IMR-90 (cell line): Measurements from ENCODE around the gene NAPSA. TPM values are rescaled to one million over a fixed set of nuclear protein-coding genes. Genes with fewer than 3 reads are reported as not detected.

Experiments
- ATAC-seq: fragments of 200-7000 bp; cut with Tn5 transposase; 2 replicates; pipeline ENCODE4 v1.9.1; 2020; ENCODE audit warnings: low read depth, mild to moderate bottlenecking, moderate library complexity
- BruUV-seq: library from RNA; stranded (reverse); fragments of 400-500 nt; replicated peaks from 2 replicates; lab custom pipeline; 2021; lab: Mats Ljungman, UMichigan
- CTCF ChIA-PET: fragments of 300-600 bp; formaldehyde crosslinking; extraction: SDS; loops from one replicate; lab custom pipeline; 2021; ENCODE audit warnings: antibody characterized with exemption; lab: Yijun Ruan, JAX
- POLR2A ChIA-PET: fragments of 300-600 bp; sonication (Branson Sonifier 250); formaldehyde crosslinking; loops from one replicate; lab custom pipeline; 2022; ENCODE audit warnings: antibody characterized with exemption; ENCODE audit not compliant: unreplicated experiment; lab: Charles Lee
- DNase-seq: peaks from one replicate; pipeline ENCODE4 v3.0.0; 2013
- H2AFZ ChIP-seq: replicated peaks from 2 replicates; pipeline ENCODE3; 2013; ENCODE audit warnings: low read length, mild to moderate bottlenecking; ENCODE audit not compliant: poor library complexity
- H2AK5ac ChIP-seq: 2 replicates; pipeline ENCODE4 v1.6.1; 2013; ENCODE audit warnings: low read depth, low read length, inconsistent platforms
- H2AK9ac ChIP-seq: replicated peaks from 2 replicates; pipeline ENCODE3; 2013; ENCODE audit warnings: mild to moderate bottlenecking, low read depth, low read length, moderate library complexity; ENCODE audit not compliant: poor library complexity
- H2BK120ac ChIP-seq: 2 replicates; pipeline ENCODE4 v1.6.1; 2013; ENCODE audit warnings: low read depth, low read length, inconsistent platforms
- H2BK15ac ChIP-seq: 3 replicates; pipeline ENCODE4 v1.6.1; 2013; ENCODE audit warnings: low read depth, low read length, inconsistent platforms
- H2BK20ac ChIP-seq: 2 replicates; pipeline ENCODE4 v1.6.1; 2013; ENCODE audit warnings: low read depth, mild to moderate bottlenecking, inconsistent platforms, low read length, moderate library complexity
- H2BK5ac ChIP-seq: 2 replicates; pipeline ENCODE4 v1.6.1; 2013; ENCODE audit warnings: mild to moderate bottlenecking, low read depth, low read length, inconsistent platforms; ENCODE audit not compliant: poor library complexity, severe bottlenecking
- H3K14ac ChIP-seq: replicated peaks from 2 replicates; pipeline ENCODE4 v1.6.1; 2013; ENCODE audit warnings: low read depth, low read length, inconsistent platforms
- H3K18ac ChIP-seq: 2 replicates; pipeline ENCODE4 v1.6.1; 2013; ENCODE audit warnings: low read depth, low read length, control low read depth
- H3K23ac ChIP-seq: 2 replicates; pipeline ENCODE4 v1.6.1; 2013; ENCODE audit warnings: low read depth, low read length, inconsistent platforms
- H3K27ac ChIP-seq: 2 replicates; pipeline ENCODE4 v1.5.1; 2013; ENCODE audit warnings: mild to moderate bottlenecking, control low read depth, low read length; ENCODE audit not compliant: insufficient read depth
- H3K27me3 ChIP-seq: 2 replicates; pipeline ENCODE4 v1.6.1; 2013; ENCODE audit warnings: low read length; ENCODE audit not compliant: control insufficient read depth, insufficient read depth
- H3K36me3 ChIP-seq: 2 replicates; pipeline ENCODE4 v1.6.1; 2013; ENCODE audit warnings: low read length, mixed read lengths; ENCODE audit not compliant: control insufficient read depth, insufficient read depth
- H3K4ac ChIP-seq: 2 replicates; pipeline ENCODE4 v1.6.1; 2013; ENCODE audit warnings: low read depth, low read length, inconsistent platforms
- H3K4me1 ChIP-seq: 2 replicates; pipeline ENCODE4 v1.6.1; 2013; ENCODE audit warnings: low read length, mixed read lengths; ENCODE audit not compliant: control insufficient read depth, insufficient read depth
- H3K4me2 ChIP-seq: 2 replicates; pipeline ENCODE4 v1.6.1; 2013; ENCODE audit warnings: low read depth, mild to moderate bottlenecking, control low read depth, low read length, moderate library complexity
- H3K4me3 ChIP-seq: 2 replicates; pipeline ENCODE4 v1.5.1; 2013; ENCODE audit warnings: low read depth, mild to moderate bottlenecking, control low read depth, low read length, moderate library complexity; ENCODE audit not compliant: insufficient read depth
- H3K56ac ChIP-seq: 2 replicates; pipeline ENCODE4 v1.6.1; 2013; ENCODE audit warnings: low read length, inconsistent platforms; ENCODE audit not compliant: insufficient read depth; ENCODE audit errors: extremely low read depth
- H3K79me1 ChIP-seq, 2 experiments: 2 replicates each; pipeline ENCODE4 v1.6.1; 2013; ENCODE audit warnings: low read length in 2 of 2, inconsistent platforms in 1 of 2, low read depth in 1 of 2
- H3K9ac ChIP-seq: 2 replicates; pipeline ENCODE4 v1.6.1; 2013; ENCODE audit warnings: low read depth, low read length, control low read depth
- H3K9me1 ChIP-seq: 2 replicates; pipeline ENCODE4 v1.6.1; 2013; ENCODE audit warnings: low read length, inconsistent platforms; ENCODE audit not compliant: insufficient read depth
- H3K9me3 ChIP-seq: 2 replicates; pipeline ENCODE4 v1.6.1; 2013; ENCODE audit warnings: low read length; ENCODE audit not compliant: control insufficient read depth, insufficient read depth
- H4K20me1 ChIP-seq: 2 replicates; pipeline ENCODE4 v1.6.1; 2013; ENCODE audit warnings: low read length, inconsistent platforms; ENCODE audit not compliant: insufficient read depth
- H4K5ac ChIP-seq: 2 replicates; pipeline ENCODE4 v1.6.1; 2013; ENCODE audit warnings: mild to moderate bottlenecking, low read depth, low read length, control low read depth
- H4K8ac ChIP-seq, 2 experiments: 2 replicates each; pipeline ENCODE4 v1.6.1; 2013; ENCODE audit warnings: low read depth in 2 of 2, low read length in 2 of 2, control low read depth in 1 of 2, inconsistent platforms in 1 of 2
- H4K91ac ChIP-seq: 2 replicates; pipeline ENCODE4 v1.6.1; 2013; ENCODE audit warnings: low read depth, low read length, inconsistent platforms; ENCODE audit not compliant: insufficient read depth
- CEBPB ChIP-seq: IDR thresholded peaks from 2 replicates; pipeline ENCODE4 v1.6.1; 2012; ENCODE audit warnings: low read depth, low read length, improper control_type of control experiment
- MAFK ChIP-seq: IDR thresholded peaks from 2 replicates; pipeline ENCODE4 v1.6.1; 2012; ENCODE audit warnings: low read depth, low read length, improper control_type of control experiment
- RAD21 ChIP-seq: IDR thresholded peaks from 2 replicates; pipeline ENCODE4 v1.6.1; 2012; ENCODE audit warnings: low read length, improper control_type of control experiment
- RFX5 ChIP-seq: IDR thresholded peaks from 2 replicates; pipeline ENCODE4 v1.8.0; 2012; ENCODE audit warnings: low read depth, mild to moderate bottlenecking, low read length, moderate library complexity
- SMC3 ChIP-seq: fragments of 150-350 bp; IDR thresholded peaks from 2 replicates; pipeline ENCODE4 v1.6.1; 2016; ENCODE audit warnings: low read depth, mild to moderate bottlenecking, antibody characterized with exemption, low read length, moderate library complexity
- WGBS, 2 experiments: methylation state at CpG; one replicate each; pipeline versions ENCODE4 v1.1.5 to v1.1.7; 2013; ENCODE audit warnings: missing lambda C conversion rate in 2 of 2; ENCODE audit not compliant: insufficient read length in 1 of 2; ENCODE audit errors: extremely low coverage in 2 of 2; 5-methylcytosine and 5-hydroxymethylcytosine counted together
- dilution Hi-C: fragments of 300-500 bp; cut with HindIII; formaldehyde crosslinking; loops from one replicate; pipeline ENCODE4 v1.14.3; 2018; ENCODE audit warnings: low sequenced_read_pairs; ENCODE audit not compliant: unreplicated experiment
- in situ Hi-C: fragments of 300-500 bp; cut with MboI; formaldehyde crosslinking; loops from 3 replicates; pipeline ENCODE4 v1.14.3; 2019; ENCODE audit warnings: low sequenced_read_pairs, inconsistent platforms, mixed read lengths
- intact Hi-C: fragments of 100-400 bp; cut with micrococcal nuclease; formaldehyde crosslinking; loops from 2 replicates; pipeline ENCODE4 v1.10.0; 2022
- polyA plus RNA-seq, 3 experiments: library from polyadenylated mRNA; depleted of rRNA; stranded (reverse); fragments of >200 nt; gene quantifications; 2 replicates each; pipeline ENCODE4 v1.2.3, GENCODE V29; 2012; ENCODE audit warnings: low replicate concordance in 1 of 3
- total RNA-seq: library from RNA; depleted of rRNA; stranded (reverse); fragments of >200 nt; gene quantifications from 2 replicates; pipeline ENCODE4 v1.2.3, GENCODE V29; 2012
- TF ChIP-seq, protein P1 (sequence below): fragments of 150-350 bp; IDR thresholded peaks from 2 replicates; pipeline ENCODE4 v1.6.1; 2017; ENCODE audit warnings: mild to moderate bottlenecking, antibody characterized with exemption, low read length, low read depth
- TF ChIP-seq, protein P2 (sequence below): conservative IDR thresholded peaks from 2 replicates; pipeline ENCODE4 v1.5.1; 2012; ENCODE audit warnings: mild to moderate bottlenecking, low read depth, low read length, improper control_type of control experiment

The NAPSA gene
- total and polyA plus RNA-seq, 2 of the 4 experiments (the other 2 are of a cell fraction): 0.39 TPM; not detected in 1

DNA sequence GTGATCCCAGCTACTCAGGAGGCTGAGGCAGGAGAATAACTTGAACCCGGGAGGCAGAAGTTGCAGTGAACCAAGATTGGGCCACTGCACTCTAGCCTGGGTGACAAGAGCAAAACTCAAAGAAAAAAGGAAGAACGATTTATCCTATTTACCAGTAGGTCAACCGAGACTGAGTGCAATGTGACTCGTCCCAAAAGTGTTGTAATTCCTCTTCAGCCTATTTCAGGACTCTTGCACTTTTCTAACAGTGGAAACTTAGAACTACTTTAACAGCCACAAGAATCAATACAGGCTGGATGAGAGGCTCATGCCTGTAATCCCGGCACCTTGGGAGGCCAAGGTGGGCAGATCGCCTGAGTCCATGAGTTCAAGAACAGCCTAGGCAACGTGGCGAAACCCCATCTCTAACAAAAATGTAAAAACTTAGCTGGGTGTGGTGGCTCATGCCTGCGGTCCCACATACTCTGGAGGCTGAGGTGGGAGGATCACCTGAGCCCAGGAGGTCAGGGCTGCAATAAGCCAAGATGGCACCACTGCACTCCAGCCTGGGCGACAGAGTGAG lies 6.6 kb upstream of the NAPSA start (continued):
- TF ChIP-seq, protein P1, sequence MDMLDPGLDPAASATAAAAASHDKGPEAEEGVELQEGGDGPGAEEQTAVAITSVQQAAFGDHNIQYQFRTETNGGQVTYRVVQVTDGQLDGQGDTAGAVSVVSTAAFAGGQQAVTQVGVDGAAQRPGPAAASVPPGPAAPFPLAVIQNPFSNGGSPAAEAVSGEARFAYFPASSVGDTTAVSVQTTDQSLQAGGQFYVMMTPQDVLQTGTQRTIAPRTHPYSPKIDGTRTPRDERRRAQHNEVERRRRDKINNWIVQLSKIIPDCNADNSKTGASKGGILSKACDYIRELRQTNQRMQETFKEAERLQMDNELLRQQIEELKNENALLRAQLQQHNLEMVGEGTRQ: no peak

DNA sequence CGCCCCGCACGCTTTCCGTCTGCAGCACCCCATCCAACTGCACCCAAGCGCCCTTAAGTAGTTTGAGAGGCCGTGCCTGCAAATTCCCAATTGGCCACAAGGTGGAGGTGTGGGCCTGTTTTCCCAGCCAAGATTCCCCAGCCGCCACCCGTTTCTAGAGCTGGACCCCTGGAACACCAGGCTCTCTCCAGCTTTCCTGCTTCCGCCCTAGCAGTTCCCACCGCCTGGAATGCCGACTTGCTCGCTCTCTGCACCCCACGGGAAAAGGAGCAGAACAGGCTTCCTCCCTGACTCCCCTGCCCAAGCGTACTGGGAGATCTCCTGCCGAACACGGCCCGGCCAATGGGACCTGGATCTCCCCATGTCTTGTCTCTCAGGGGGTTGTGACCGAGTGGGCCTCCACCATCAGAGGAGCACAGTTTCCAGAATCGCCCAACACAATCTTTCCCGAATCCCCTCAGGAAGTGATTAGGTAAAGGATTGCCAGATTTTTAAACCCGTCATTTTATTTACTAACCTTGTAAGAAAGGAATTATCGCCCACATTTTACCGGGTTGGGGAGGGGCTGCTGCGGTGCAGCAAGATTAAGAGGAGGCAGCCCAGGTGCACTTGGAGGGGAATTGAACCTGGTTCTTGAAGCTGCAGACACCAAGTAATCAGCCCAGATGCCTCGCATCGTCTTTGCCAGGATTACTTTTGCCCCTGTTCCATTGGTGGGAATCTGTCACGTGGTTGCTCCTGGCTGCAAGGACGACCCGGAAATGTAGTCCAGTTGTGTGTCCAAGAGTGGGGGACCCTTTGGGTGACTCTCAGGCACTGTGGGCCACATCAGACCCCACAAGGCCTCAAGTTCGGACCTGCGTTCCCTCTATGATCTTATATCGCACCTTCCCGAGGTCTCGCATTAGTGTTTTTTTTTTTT lies 3.5 kb upstream of the NAPSA start:
- no peaks in the 10 kb centered on the region for H4K20me1 ChIP-seq
- intact Hi-C loops: loop anchor here (1.0 to 5.0 kb wide), 5 partner anchors 45 to 414 kb away; partner anchors contain the start of genes EMC10 and GARIN5A
- peak overlapping the region; percentile 86 for H3K9ac ChIP-seq
- H3K9me3 ChIP-seq: no peaks in the 10 kb centered on the region
- dilution Hi-C loops: no loop called here
- H3K79me1 ChIP-seq: no peaks in the 10 kb centered on the region
- H3K27ac ChIP-seq: peak overlapping the region; percentile 78
- H3K4me3 ChIP-seq: peak overlapping the region; percentile 63
- peak overlapping the region; percentile 89 to 99 for H4K8ac ChIP-seq
- no peaks in the 10 kb centered on the region for H3K9me1 ChIP-seq
- peak overlapping the region; percentile 100 for H2AFZ ChIP-seq
- H3K56ac ChIP-seq: peak overlapping the region; percentile 73
- H3K4me1 ChIP-seq: no peaks in the 10 kb centered on the region
- in situ Hi-C loops: loop anchor here (5.0 to 10.0 kb wide), 3 partner anchors 93 to 556 kb away; no protein-coding TSS in a partner anchor
- 0 out of 2 replicates have a peak overlapping the region, but pooled peaks have one; percentile 36 for H3K23ac ChIP-seq
- peak overlapping the region; percentile 90 for H4K91ac ChIP-seq
- H2BK15ac ChIP-seq: no peak overlapping the region; the same call in 2 of the 3 replicates
- ChIA-PET POLR2A (no interaction called here), CTCF (interaction anchor here (0.6 to 2.3 kb wide), 8 partner anchors 12 to 553 kb away, joined by 3 to 8 read pairs (median 3); no protein-coding TSS in a partner anchor)
- H2BK20ac ChIP-seq: no peak overlapping the region
- no peaks in the 10 kb centered on the region for H3K27me3 ChIP-seq
- peak overlapping the region; percentile 92 for H3K4ac ChIP-seq
- peak overlapping the region; percentile 59 for H2AK9ac ChIP-seq
- peak; percentile 95 for ATAC-seq
- H3K14ac ChIP-seq: peak overlapping the region; percentile 88
- H2AK5ac ChIP-seq: 0 out of 2 replicates have a peak overlapping the region, but pooled peaks have one; percentile 12
- peak overlapping the region; percentile 69 for H2BK5ac ChIP-seq
- peak overlapping the region; percentile 93 for H4K5ac ChIP-seq
- BruUV-seq: no TSS peak
- H3K18ac ChIP-seq: peak overlapping the region; percentile 65
- no peaks in the 10 kb centered on the region for H3K36me3 ChIP-seq
- 0% methylated on average over 8 of the region's 34 CpGs; no CpG with 5 or more reads in 1 of the 2 experiments for WGBS, 2 experiments
- peak; percentile 83 for DNase-seq
- H3K4me2 ChIP-seq: peak overlapping the region; percentile 84
- peak; percentile 85 for TF ChIP-seq RAD21
- no peak for TF ChIP-seq CEBPB
- TF ChIP-seq, protein P1: peak; percentile 91
- peak; percentile 77 for TF ChIP-seq SMC3
- TF ChIP-seq, protein P2, sequence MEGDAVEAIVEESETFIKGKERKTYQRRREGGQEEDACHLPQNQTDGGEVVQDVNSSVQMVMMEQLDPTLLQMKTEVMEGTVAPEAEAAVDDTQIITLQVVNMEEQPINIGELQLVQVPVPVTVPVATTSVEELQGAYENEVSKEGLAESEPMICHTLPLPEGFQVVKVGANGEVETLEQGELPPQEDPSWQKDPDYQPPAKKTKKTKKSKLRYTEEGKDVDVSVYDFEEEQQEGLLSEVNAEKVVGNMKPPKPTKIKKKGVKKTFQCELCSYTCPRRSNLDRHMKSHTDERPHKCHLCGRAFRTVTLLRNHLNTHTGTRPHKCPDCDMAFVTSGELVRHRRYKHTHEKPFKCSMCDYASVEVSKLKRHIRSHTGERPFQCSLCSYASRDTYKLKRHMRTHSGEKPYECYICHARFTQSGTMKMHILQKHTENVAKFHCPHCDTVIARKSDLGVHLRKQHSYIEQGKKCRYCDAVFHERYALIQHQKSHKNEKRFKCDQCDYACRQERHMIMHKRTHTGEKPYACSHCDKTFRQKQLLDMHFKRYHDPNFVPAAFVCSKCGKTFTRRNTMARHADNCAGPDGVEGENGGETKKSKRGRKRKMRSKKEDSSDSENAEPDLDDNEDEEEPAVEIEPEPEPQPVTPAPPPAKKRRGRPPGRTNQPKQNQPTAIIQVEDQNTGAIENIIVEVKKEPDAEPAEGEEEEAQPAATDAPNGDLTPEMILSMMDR: peak; percentile 84
- TF ChIP-seq MAFK: no peak
- TF ChIP-seq RFX5: no peak
- peak overlapping the region; percentile 35; the same call in 1 of the 2 replicates for H2BK120ac ChIP-seq
